KMS-11 (cell line): ENCODE measurements around the gene PC.

ENCODE experiments used
- H2AFZ ChIP-seq: fragments of 200-600 bp; sonication (generic); 2 replicates; pipeline ENCODE4 v1.6.1; 2016; ENCODE audit warnings: antibody characterized with exemption, mixed run types, low read depth
- H3K27ac ChIP-seq: fragments of 200-600 bp; sonication (generic); 2 replicates; pipeline ENCODE4 v1.6.1; 2016; ENCODE audit warnings: mild to moderate bottlenecking, mixed run types
- H3K27me3 ChIP-seq: fragments of 200-600 bp; sonication (generic); 2 replicates; pipeline ENCODE4 v1.6.1; 2017; ENCODE audit warnings: mild to moderate bottlenecking, low read depth, mixed run types, moderate library complexity; ENCODE audit not compliant: insufficient read depth
- H3K36me3 ChIP-seq: fragments of 200-600 bp; sonication (generic); 2 replicates; pipeline ENCODE4 v1.6.1; 2017; ENCODE audit warnings: mild to moderate bottlenecking, mixed run types; ENCODE audit not compliant: insufficient read depth
- H3K4me1 ChIP-seq: fragments of 200-600 bp; sonication (generic); 2 replicates; pipeline ENCODE4 v1.6.1; 2016; ENCODE audit warnings: mild to moderate bottlenecking, low read depth, mixed run types; ENCODE audit not compliant: poor library complexity, severe bottlenecking
- H3K4me2 ChIP-seq: fragments of 200-600 bp; sonication (generic); 2 replicates; pipeline ENCODE4 v1.7.0; 2016; ENCODE audit warnings: mild to moderate bottlenecking, mixed run types
- H3K4me3 ChIP-seq: fragments of 200-600 bp; sonication (generic); IDR thresholded peaks from 2 replicates; pipeline ENCODE4 v1.6.1; 2017; ENCODE audit warnings: low read depth, low read length, mixed read lengths; ENCODE audit not compliant: insufficient read depth
- H3K79me2 ChIP-seq: fragments of 200-600 bp; sonication (generic); 2 replicates; pipeline ENCODE4 v1.6.1; 2016; ENCODE audit warnings: low read depth, mixed run types; ENCODE audit not compliant: insufficient read depth
- H3K9ac ChIP-seq: fragments of 200-600 bp; sonication (generic); 2 replicates; pipeline ENCODE4 v1.6.1; 2016; ENCODE audit warnings: mild to moderate bottlenecking, mixed run types
- H4K20me1 ChIP-seq: fragments of 200-600 bp; sonication (generic); 2 replicates; pipeline ENCODE4 v1.6.1; 2016; ENCODE audit warnings: mild to moderate bottlenecking, mixed run types; ENCODE audit not compliant: insufficient read depth
- CTCF ChIP-seq: fragments of 200-600 bp; sonication (generic); conservative IDR thresholded peaks from 2 replicates; pipeline ENCODE4 v1.6.1; 2017; ENCODE audit warnings: low read depth, mild to moderate bottlenecking, antibody characterized with exemption, low read length, moderate library complexity, mixed read lengths

Gene PC

DNA sequence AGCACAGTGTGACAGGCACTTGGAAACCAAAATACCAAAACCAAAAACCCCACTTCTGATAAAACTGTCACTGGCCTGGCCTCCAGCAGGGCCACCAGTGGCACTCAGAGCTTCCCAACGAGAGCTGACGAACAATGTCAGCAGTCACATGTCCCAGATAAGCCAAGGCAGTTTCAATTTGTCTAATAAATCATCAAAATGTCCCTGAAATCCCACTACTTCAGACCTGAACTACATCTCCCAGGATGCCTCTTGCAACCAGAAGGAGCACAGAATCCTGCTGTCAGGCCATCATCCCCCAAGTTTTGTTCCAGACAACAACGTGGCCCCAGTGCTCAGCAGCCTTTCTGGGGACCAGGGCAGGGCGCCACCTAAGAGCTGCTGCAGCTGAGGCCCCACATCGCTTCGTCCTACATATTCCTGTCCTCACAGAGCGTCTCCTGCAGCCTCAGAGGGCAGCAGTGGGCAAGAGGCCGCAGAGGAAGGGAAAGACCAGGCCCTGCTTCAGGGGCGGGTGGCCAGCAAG is 76.2 kb downstream of the PC start:
- TF ChIP-seq CTCF = no peak
- Histone ChIP-seq H3K27ac (no peak overlapping the region), H3K36me3 (no peaks in the 10 kb centered on the region), H3K4me1 (peaks cover 27% of the 10 kb centered on the region), H2AFZ (no peak overlapping the region), H3K4me3 (no peak overlapping the region), H3K27me3 (no peaks in the 10 kb centered on the region), H3K9ac (no peak overlapping the region), H3K4me2 (peak overlapping the region; percentile 83; the same call in 1 of the 2 replicates), H4K20me1 (no peaks in the 10 kb centered on the region), H3K79me2 (no peaks in the 10 kb centered on the region)

- H4K20me1 ChIP-seq = no peaks in the 10 kb centered on the region
- no peaks in the 10 kb centered on the region for H3K36me3 ChIP-seq
- peak overlapping the region; percentile 83; the same call in 1 of the 2 replicates for H3K4me2 ChIP-seq
- H3K27me3 ChIP-seq = no peaks in the 10 kb centered on the region
- no peak for TF ChIP-seq CTCF
- peak overlapping the region; percentile 44 for H3K27ac ChIP-seq
- no peaks in the 10 kb centered on the region for H3K79me2 ChIP-seq
- no peak overlapping the region; the same call in 1 of the 2 replicates for H3K9ac ChIP-seq
- no peak overlapping the region for H3K4me3 ChIP-seq
- peaks cover 27% of the 10 kb centered on the region for H3K4me1 ChIP-seq
- no peak overlapping the region for H2AFZ ChIP-seq
These were observed 76.7 kb downstream of the PC start for GRCh38 chr11:66881451-66881835.

DNA sequence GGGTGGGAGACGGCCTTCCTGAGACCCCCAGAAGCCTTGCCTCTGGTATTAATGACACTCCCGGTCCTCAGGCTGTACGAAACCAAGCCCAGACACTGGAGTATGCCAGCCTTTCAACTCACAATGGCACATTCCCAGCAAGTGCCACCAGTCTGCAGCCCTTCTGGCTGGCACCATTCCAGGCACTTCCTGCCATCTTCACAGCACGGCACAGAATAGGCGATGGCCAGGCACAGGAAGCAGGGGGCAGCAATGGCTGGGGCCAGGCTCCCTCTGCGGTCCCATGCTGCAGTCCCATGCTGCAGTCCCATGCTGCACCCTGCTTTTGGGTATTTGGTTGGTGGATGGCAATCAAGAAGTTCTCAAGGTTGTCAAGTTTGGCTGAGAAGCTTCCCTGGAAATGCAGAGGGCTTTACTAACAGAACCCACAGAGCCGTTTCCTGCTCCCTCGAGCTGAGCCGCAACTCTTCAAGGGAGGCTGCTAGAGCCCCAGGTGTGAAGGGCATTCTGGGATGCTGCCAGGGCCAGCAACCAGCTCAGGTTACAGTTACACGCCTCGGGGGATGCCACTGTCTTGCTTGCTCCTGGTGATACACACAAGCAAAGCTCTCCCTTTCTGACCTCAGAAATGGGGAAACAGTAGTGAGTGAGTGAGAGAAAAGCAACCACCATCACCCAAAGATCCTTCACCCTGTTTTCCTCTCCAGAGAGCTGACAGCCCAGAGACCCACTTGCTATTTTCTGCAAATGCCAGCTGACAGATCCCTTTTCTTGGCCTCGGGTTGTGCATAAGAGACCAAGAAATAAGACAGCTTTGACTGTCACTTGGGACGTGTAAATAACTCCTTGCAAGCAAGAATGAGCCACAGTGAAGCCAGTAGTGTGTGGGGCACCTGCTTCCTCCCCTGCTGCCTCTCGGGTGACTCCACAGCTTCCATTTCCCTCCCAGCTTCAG is 77.4 kb downstream of the PC start:
- peak overlapping the region; percentile 44 for H3K27ac ChIP-seq
- no peaks in the 10 kb centered on the region for H3K79me2 ChIP-seq
- peaks cover 27% of the 10 kb centered on the region for H3K4me1 ChIP-seq
- TF ChIP-seq CTCF = no peak
- H3K36me3 ChIP-seq = no peaks in the 10 kb centered on the region
- no peaks in the 10 kb centered on the region for H4K20me1 ChIP-seq
- peak overlapping the region; percentile 56; the same call in 1 of the 2 replicates for H2AFZ ChIP-seq
- peak overlapping the region; percentile 83 for H3K4me2 ChIP-seq
- no peak overlapping the region for H3K4me3 ChIP-seq
- peak overlapping the region; percentile 13; the same call in 1 of the 2 replicates for H3K9ac ChIP-seq
- H3K27me3 ChIP-seq = no peaks in the 10 kb centered on the region

GRCh38 chr11:66879999-66880398 is 78.2 kb downstream of the PC start:
- Histone ChIP-seq H3K9ac (no peak overlapping the region; the same call in 1 of the 2 replicates), H3K79me2 (no peaks in the 10 kb centered on the region), H2AFZ (peak overlapping the region; percentile 56; the same call in 1 of the 2 replicates), H3K4me2 (peak overlapping the region; percentile 83; the same call in 1 of the 2 replicates), H3K36me3 (no peaks in the 10 kb centered on the region), H3K27me3 (no peaks in the 10 kb centered on the region), H3K4me1 (peaks cover 27% of the 10 kb centered on the region), H4K20me1 (no peaks in the 10 kb centered on the region), H3K27ac (no peak overlapping the region; the same call in 1 of the 2 replicates), H3K4me3 (no peak overlapping the region)
- TF ChIP-seq CTCF = no peak
